MCF 10A (cell line): ENCODE results near the gene SPATS2L. TPM values are rescaled to one million over a fixed set of nuclear protein-coding genes. Genes with fewer than 3 reads are reported as not detected.
A peak's percentile ranks its signal among the peaks of the same experiment; 100 is the strongest.

Experiments
- BruUV-seq: library from RNA; stranded (reverse); fragments of 400-500 nt; replicated peaks from 2 replicates; lab custom pipeline; 2021; lab: Mats Ljungman, UMichigan
- CTCF ChIA-PET: fragments of 300-600 bp; sonication (Branson Sonifier 250); formaldehyde crosslinking; extraction: SDS; loops from one replicate; lab custom pipeline; 2021; ENCODE audit warnings: antibody characterized with exemption, inconsistent platforms; lab: Yijun Ruan, JAX
- POLR2A ChIA-PET: fragments of 300-600, 350-650 bp; sonication (Branson Sonifier 250); formaldehyde crosslinking; extraction: SDS; loops from one replicate; lab custom pipeline; 2020; ENCODE audit warnings: antibody characterized with exemption, inconsistent platforms; lab: Yijun Ruan, JAX
- DNase-seq: peaks from one replicate; pipeline ENCODE4 v3.0.0-alpha.2; 2018; ENCODE audit not compliant: unreplicated experiment
- H3K27ac Mint-ChIP-seq: one replicate; pipeline ENCODE4 v1.8.0; 2022; ENCODE audit warnings: mild to moderate bottlenecking, low read depth, mixed read lengths; ENCODE audit not compliant: unreplicated experiment
- H3K27me3 Mint-ChIP-seq: one replicate; pipeline ENCODE4 v1.8.0; 2022; ENCODE audit warnings: mixed read lengths; ENCODE audit not compliant: insufficient read depth, unreplicated experiment
- H3K36me3 Mint-ChIP-seq: one replicate; pipeline ENCODE4 v1.8.0; 2022; ENCODE audit warnings: mild to moderate bottlenecking, moderate library complexity, mixed read lengths; ENCODE audit not compliant: insufficient read depth, unreplicated experiment
- H3K4me1 Mint-ChIP-seq: one replicate; pipeline ENCODE4 v1.8.0; 2022; ENCODE audit warnings: mixed read lengths; ENCODE audit not compliant: insufficient read depth, unreplicated experiment
- H3K4me3 Mint-ChIP-seq: one replicate; pipeline ENCODE4 v1.8.0; 2022; ENCODE audit warnings: mild to moderate bottlenecking, moderate library complexity, mixed read lengths; ENCODE audit not compliant: unreplicated experiment
- H3K9me3 Mint-ChIP-seq: one replicate; pipeline ENCODE4 v1.8.0; 2022; ENCODE audit warnings: mixed read lengths; ENCODE audit not compliant: unreplicated experiment
- CTCF ChIP-seq: fragments of 200-600 bp; IDR thresholded peaks from one replicate; pipeline ENCODE4 v1.8.0; 2022; ENCODE audit warnings: antibody characterized with exemption, mild to moderate bottlenecking; ENCODE audit not compliant: unreplicated experiment
- intact Hi-C: fragments of 100-400 bp; cut with micrococcal nuclease; formaldehyde crosslinking; loops from 2 replicates; pipeline ENCODE4 v1.14.1; 2022
- total RNA-seq: library from RNA; stranded (reverse); gene quantifications from 2 replicates; pipeline ENCODE4 v1.2.3, GENCODE V29; 2022

SPATS2L gene
- total RNA-seq, 1 experiment from 2014 or later = 68.3 TPM

- DNase-seq = no peak
- ChIA-PET CTCF (interaction anchor here (0.6 to 0.8 kb wide), 3 partner anchors 9 to 148 kb away, joined by 3 read pairs; no protein-coding TSS in a partner anchor), POLR2A (interaction anchor here (0.5 to 1.4 kb wide), 2 partner anchors 10 to 364 kb away, joined by 3 to 6 read pairs; no protein-coding TSS in a partner anchor)
- H3K27ac Mint-ChIP-seq = peak overlapping the region; percentile 19
- no peaks in the 10 kb centered on the region for H3K27me3 Mint-ChIP-seq
- H3K9me3 Mint-ChIP-seq = no peaks in the 10 kb centered on the region
- intact Hi-C loops = no loop called here
- no peak for TF ChIP-seq CTCF
- peaks cover 34% of the 10 kb centered on the region for H3K4me1 Mint-ChIP-seq
- no TSS peak for BruUV-seq
- H3K36me3 Mint-ChIP-seq = no peaks in the 10 kb centered on the region
- no peak overlapping the region for H3K4me3 Mint-ChIP-seq
Observed at GRCh38 chr2:200317975-200318374, 11.5 kb downstream of the SPATS2L start.

- no peaks in the 10 kb centered on the region for H3K27me3 Mint-ChIP-seq
- TF ChIP-seq CTCF = no peak
- ChIA-PET CTCF (interaction anchor here (0.6 to 3.1 kb wide), 5 partner anchors 10 to 346 kb away, joined by 3 to 16 read pairs (median 8); no protein-coding TSS in a partner anchor), POLR2A (interaction anchor here (0.8 to 3.3 kb wide), 6 partner anchors 10 to 65 kb away, joined by 3 to 25 read pairs (median 8); partner anchors contain the start of gene SPATS2L)
- H3K36me3 Mint-ChIP-seq = no peaks in the 10 kb centered on the region
- no peak for DNase-seq
- no TSS peak for BruUV-seq
- H3K4me1 Mint-ChIP-seq = peaks cover 29% of the 10 kb centered on the region
- no peak overlapping the region for H3K4me3 Mint-ChIP-seq
- no peaks in the 10 kb centered on the region for H3K9me3 Mint-ChIP-seq
- H3K27ac Mint-ChIP-seq = no peak overlapping the region
- intact Hi-C loops = no loop called here
Observed at GRCh38 chr2:200318940-200319435, 12.5 kb downstream of the SPATS2L start.

GRCh38 chr2:200319548-200320337 is 13.2 kb downstream of the SPATS2L start:
- BruUV-seq = no TSS peak
- intact Hi-C loops = no loop called here
- H3K9me3 Mint-ChIP-seq = no peaks in the 10 kb centered on the region
- H3K4me3 Mint-ChIP-seq = no peak overlapping the region
- TF ChIP-seq CTCF = no peak
- ChIA-PET CTCF (interaction anchor here (0.6 to 3.1 kb wide), 8 partner anchors 10 to 346 kb away, joined by 3 to 16 read pairs (median 4); no protein-coding TSS in a partner anchor), POLR2A (interaction anchor here (0.6 to 3.3 kb wide), 10 partner anchors 8 to 135 kb away, joined by 3 to 25 read pairs (median 5); partner anchors contain the start of gene SPATS2L)
- peak; percentile 42 for DNase-seq
- H3K27me3 Mint-ChIP-seq = no peaks in the 10 kb centered on the region
- peak overlapping the region; percentile 61 for H3K27ac Mint-ChIP-seq
- no peaks in the 10 kb centered on the region for H3K36me3 Mint-ChIP-seq
- H3K4me1 Mint-ChIP-seq = peaks cover 27% of the 10 kb centered on the region

GRCh38 chr2:200320344-200320743 is 13.9 kb downstream of the SPATS2L start:
- intact Hi-C loops = no loop called here
- no TSS peak for BruUV-seq
- Mint-ChIP-seq H3K27ac (peak overlapping the region; percentile 61), H3K4me3 (no peak overlapping the region), H3K4me1 (peaks cover 23% of the 10 kb centered on the region), H3K36me3 (no peaks in the 10 kb centered on the region), H3K27me3 (no peaks in the 10 kb centered on the region), H3K9me3 (no peaks in the 10 kb centered on the region)
- CTCF ChIA-PET = interaction anchor here (0.7 to 3.1 kb wide), 7 partner anchors 11 to 345 kb away, joined by 3 to 16 read pairs (median 4); no protein-coding TSS in a partner anchor
- no peak for TF ChIP-seq CTCF
- POLR2A ChIA-PET = interaction anchor here (0.6 to 3.3 kb wide), 13 partner anchors 8 to 330 kb away, joined by 3 to 25 read pairs (median 4); partner anchors contain the start of gene SPATS2L
- DNase-seq = peak; percentile 24
